ENCODE results near the gene PYGB.
"Not testable (repeated sequence)": the region's sequence is repeated elsewhere in the genome, so short reads cannot be mapped to it uniquely, and the experiment has no call there.

The PYGB gene

DNA sequence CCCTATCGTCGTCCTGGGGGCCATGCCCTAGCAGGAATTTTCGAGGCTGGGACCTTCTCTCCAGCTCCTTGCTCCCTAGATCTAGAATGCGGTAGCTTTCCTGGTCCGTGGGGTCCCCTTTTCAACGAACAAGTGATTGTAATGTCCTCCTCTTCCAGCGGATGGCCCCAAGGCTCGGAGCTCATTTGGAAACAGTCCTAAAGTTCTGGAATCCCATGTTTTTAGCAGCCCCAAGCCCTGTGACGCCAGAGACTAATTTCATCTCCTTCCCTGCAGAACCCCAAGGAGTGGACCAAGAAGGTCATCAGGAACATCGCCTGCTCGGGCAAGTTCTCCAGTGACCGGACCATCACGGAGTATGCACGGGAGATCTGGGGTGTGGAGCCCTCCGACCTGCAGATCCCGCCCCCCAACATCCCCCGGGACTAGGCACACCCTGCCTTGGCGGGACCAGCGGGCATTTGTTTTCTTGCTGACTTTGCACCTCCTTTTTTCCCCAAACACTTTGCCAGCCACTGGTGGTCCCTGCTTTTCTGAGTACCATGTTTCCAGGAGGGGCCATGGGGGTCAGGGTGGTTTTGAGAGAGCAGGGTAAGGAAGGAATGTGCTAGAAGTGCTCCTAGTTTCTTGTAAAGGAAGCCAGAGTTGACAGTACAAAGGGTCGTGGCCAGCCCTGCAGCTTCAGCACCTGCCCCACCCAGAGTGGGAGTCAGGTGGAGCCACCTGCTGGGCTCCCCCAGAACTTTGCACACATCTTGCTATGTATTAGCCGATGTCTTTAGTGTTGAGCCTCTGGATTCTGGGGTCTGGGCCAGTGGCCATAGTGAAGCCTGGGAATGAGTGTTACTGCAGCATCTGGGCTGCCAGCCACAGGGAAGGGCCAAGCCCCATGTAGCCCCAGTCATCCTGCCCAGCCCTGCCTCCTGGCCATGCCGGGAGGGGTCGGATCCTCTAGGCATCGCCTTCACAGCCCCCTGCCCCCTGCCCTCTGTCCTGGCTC, 48.5 kb downstream of the PYGB start:
- peak in 1 of 2 donors; percentile 28 for ATAC-seq

DNA sequence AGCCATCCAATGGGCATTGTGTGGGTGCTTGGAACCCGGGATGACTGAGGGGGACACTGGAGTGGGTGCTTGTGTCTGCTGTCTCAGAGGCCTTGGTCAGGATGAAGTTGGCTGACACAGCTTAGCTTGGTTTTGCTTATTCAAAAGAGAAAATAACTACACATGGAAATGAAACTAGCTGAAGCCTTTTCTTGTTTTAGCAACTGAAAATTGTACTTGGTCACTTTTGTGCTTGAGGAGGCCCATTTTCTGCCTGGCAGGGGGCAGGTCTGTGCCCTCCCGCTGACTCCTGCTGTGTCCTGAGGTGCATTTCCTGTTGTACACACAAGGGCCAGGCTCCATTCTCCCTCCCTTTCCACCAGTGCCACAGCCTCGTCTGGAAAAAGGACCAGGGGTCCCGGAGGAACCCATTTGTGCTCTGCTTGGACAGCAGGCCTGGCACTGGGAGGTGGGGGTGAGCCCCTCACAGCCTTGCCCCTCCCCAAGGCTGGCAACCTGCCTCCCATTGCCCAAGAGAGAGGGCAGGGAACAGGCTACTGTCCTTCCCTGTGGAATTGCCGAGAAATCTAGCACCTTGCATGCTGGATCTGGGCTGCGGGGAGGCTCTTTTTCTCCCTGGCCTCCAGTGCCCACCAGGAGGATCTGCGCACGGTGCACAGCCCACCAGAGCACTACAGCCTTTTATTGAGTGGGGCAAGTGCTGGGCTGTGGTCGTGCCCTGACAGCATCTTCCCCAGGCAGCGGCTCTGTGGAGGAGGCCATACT, 49.4 kb downstream of the PYGB start:
- no peak for ATAC-seq

DNA sequence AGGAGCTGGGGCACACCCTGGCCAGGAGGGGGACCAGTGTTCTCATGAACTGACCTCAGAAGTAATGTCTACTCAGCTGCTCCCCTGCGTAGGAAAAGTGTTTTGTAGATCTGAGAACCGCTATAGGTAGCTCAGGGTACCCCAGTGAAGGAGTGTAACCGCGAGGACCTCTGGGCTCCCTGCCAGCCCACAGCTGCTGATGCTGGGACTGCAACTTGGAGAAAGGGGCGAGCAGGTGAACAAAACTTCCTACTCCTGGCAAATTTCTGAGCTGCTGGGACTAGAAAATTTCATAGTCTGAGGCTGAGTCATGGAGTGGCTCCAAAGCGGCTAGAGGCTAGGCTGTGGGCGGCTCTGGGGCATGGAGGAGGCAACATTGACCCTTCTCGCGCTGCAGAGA, 51.9 kb downstream of the PYGB start:
- ATAC-seq: no peak

DNA sequence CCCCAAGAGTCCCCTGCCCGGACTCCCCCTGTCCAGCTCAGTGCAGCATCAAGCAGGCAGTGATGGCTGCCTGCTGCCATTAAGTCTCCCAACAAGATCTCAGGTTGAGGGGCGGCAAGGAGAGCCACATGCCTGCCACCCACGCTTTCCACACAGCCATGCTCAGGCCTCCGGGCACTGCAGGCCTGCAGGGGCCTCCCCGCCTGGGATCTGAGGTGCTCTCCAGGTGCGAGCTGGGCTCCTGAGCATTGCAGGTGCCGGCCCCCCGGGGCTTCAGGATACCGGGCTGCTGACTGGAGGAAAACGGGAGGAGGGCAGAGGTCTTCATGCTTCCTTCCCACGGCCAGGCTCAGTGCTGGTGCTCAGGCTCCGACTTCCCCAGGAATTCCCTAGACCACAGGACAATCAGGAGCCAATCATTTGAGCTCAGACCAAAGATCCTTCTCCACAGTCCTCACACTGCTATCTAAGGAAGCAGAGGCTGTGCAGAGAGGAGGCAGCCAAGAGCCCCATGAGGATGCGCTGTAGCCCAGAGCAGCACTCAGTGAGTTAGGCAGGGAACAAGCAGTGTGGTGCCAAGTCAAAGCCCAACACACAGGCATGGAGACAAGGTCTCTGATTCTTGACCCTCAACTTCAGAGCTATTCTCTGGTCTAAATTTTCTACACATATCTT, 52.7 kb downstream of the PYGB start:
- ATAC-seq: no peak

DNA sequence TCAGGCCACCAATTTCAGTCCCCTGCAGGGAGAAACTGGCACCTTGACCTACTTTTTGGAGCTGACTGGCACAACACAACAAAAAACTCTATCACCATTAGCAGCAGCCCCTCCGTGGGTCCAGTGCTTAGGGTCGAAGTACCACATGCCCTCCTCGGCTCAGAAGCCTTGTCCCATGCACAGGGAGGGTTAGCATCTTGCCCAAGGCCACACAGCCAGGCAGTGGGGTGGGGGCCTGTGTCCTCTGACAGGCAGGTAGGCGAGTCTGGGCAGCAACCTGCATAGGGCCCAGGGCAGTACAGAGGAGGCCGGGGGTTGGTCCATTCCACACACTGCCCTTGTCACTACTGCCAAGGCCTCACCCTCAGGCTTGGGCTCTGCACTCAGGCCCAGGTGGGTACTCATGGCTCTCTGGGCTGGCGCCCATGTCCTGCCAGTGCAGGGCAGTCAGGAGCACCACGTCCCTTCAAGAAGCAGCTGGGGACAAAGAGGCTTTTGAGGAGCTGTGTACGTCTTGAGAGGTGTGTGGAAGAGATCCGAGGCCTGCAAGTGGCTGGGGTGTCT, 53.6 kb downstream of the PYGB start:
- ATAC-seq: no peak

GRCh38 chr20:25302596-25302995, 54.7 kb downstream of the PYGB start:
- ATAC-seq: no peak

DNA sequence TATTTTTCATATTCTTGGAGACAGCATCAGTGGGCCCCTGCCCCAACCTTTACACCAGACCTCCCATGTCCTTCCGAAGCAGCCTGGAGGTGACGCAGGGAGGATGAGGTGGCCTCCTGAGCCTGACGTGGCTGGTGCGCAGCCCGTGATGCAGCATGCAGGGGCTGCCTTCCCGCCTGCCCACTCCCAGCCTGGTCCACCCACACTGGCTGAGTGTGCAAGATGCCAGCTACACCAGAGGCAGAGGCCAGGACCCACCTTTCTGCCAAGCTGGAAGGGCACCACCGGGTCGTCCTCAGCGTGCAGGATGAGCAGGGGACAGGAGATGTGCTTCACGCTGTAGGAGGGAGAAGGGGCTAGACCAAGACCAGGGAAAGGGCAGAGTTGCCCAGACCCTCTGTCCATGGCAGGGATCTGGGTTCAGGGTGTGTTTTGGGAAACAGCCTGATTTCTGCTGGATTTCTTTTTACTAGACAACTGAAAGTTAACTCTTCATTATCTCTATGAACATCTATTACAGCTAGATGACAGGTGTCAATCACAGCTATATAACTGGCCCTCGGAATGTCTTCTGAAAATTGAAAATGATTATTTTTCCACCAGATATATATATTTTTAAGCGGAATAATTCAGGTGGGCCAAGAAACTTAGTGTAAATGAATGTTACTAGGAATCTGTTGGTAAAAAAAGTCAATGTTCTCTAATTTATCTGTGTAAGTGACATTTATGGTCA, 55.6 kb downstream of the PYGB start:
- no peak for ATAC-seq

GRCh38 chr20:25304025-25304549, 56.2 kb downstream of the PYGB start:
- ATAC-seq: no peak

DNA sequence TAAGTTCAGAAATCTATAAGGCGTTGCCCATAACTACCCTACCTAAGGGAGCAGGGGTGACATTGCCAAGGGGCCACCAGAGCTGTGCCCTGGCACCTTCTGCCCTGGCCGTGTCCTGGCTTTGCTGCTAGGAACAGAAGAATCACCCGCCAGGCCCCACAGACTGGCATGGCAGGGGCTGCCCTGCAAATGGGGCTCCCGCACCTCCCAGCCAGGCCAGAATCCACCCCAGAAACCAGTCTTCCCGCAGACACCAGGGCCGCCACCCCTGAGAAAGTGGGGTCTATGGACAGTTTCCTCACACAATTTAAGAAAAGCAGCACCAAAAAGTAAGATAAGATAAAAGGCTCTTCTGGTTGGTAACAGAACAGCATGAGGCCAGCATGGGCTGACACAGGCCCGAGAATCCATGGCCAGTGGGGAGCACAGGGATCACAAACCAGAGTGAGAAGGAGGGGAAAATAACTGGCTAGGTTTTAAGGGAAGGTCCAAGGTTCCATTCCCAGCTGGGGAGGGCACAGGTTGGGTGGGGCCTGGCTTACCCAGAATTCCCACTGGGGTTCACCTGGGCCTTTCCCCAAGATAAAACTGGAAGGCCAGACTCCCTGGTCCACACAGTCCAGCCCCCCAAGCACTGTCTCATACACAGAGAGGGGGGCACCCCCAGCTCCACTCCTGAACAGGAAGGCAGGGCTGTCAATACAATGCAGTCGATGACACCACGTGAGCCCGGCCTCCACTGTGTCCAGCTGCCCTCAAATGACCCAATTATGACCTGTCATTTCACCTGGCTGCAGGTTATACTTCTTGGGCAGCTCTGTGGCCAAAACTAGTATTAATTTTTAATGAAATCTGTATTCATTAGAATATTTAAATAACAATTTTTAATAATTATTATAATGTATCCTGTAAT, 59.4 kb downstream of the PYGB start:
- no peak for ATAC-seq

GRCh38 chr20:25308083-25308491, 60.2 kb downstream of the PYGB start:
- no peak for ATAC-seq

- no peak for ATAC-seq
These were observed 60.9 kb downstream of the PYGB start for GRCh38 chr20:25308671-25309394.

DNA sequence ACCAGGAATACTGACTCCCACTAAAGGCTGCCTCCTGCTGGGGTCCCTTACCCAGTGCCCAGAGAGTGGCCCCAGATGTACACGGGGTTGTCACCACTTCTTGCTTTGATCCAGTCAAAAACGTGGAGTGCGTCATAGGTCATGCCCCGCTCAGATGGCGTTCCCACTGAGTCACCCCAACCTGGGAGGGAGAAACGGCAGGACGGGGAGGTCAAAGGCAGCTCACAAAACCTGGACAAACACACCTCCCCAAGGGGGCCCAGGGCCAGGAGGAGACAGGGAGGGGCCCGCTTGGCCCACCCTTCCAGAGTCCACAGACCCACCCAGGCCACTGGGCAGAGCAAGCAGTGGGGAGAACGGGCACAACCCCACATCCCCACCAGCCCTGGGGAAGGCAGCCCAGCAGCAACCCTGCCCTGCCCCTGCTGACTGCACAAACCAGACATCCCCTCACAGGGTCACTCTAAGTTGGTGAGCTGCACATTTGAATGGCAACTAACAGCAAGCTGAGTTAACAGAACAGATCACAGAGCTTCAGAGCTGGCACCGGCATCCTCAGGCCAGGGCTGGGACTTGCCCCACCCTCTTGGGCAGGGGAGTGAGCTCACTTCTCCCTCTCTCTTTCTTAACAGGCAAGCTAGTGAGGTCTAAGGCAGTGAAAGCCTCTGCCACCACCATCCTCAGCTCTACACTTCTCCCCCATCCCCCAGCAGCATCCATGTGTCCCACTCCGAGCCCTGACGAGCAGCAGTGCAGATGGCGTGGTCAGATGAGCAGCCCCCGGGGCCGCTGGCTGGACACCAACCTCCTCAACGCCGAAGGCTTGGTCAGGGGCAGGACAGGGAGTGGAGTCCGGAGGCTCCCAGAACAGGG, 61.7 kb downstream of the PYGB start:
- ATAC-seq: no peak

DNA sequence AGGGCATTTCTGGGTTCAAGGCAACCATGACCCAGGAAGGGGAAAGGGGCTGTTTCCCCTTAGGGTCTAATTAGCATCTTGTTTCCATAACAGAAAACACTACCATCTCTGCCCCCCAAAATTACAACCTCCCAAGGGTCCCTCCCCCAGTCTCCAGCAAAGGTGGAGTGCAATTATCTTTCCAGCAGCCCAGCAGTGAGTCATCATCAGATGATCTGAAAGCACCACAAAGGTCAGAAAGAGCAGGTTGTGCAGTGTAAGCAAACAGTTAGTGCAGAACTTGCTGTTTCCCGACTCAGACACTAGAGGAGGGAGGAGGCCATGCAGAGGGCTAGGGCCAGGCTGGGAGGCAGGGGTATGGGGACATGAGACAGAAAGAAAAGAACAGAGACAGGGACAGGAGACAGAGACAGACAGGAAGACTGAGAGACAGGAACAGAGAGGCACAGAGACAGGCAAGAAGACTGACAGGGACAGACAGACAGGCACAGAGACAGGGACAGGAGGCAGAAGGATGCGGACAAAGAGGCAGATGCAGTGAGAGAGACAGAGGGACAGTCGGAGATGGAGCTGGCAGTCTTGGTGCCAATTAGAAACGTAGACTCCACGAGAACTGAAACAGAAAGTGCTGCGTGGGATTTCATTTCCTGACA, 62.5 kb downstream of the PYGB start:
- ATAC-seq: peak; percentile 92 to 95

DNA sequence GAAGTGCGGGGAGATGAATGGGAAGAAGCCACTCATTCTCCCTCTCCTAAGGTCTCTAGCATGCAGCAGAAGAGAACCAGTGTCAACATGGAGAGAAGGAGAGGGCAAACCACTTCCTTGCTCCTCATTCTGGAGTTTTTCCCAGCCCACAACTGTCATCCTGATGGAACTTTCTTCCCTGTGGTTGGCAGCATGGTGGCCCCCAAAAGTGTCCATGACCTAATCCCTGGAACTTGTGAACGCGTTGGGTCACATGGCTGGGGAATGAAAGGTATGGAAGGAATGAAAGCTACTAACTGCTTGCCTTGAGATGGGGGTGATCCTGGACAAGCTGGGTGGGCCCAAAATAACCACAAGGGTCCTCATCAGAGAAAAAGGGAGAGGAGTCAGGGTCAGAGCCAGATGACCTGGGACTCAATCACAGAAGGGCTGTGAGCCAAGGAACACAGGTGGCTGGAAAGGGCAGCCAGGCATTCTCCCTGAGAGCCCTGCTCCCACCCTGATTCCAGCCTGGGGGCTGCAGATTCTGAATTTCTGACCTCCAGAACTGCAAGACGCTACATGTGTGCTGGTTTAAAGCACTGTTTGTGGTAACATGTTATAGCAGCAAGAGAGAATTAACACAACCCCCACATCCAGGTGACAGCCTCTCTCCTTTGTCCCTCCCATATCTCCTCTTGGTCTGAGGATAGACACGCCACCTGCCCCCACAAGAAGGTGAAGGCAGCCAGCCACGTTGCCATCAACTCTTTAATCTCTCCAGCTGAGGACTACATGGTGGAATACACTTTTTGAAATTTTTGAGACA, 63.2 kb downstream of the PYGB start:
- ATAC-seq: no peak

GRCh38 chr20:25312716-25313115, 64.8 kb downstream of the PYGB start:
- not testable (repeated sequence) for ATAC-seq

GRCh38 chr20:25313593-25313992, 65.7 kb downstream of the PYGB start:
- ATAC-seq: peak; percentile 27 to 28

Measured in activated CD4-positive, CD25-positive, alpha-beta regulatory T cell treated with anti-CD3 and anti-CD28 coated beads, Interleukin-2, amount 50 U/mL, for 24 hours (primary cell).